Esophagus muscularis mucosa (tissue), 4 donors: ENCODE results near the gene VWA7. TPM values are rescaled to one million over a fixed set of nuclear protein-coding genes. Genes with fewer than 3 reads are reported as not detected.

Source experiments
- DNase-seq: peaks from one replicate; pipeline ENCODE4 v3.0.0-alpha.2; 2017; ENCODE audit errors: extremely low spot score
- H3K27ac ChIP-seq, 4 donors: fragments of 200-600 bp; sonication (generic); replicated peaks in 1 of 4; 1 replicate in 3 of 4; 2 replicates in 1 of 4; pipeline ENCODE4 v1.5.1; 2016 to 2019; ENCODE audit warnings: mild to moderate bottlenecking in 1 of 4
- H3K27me3 ChIP-seq, 4 donors: fragments of 200-600 bp; sonication (generic); one replicate each; pipeline versions ENCODE4 v1.5.1 to v1.6.0; 2016 to 2019
- H3K36me3 ChIP-seq, 4 donors: fragments of 200-600 bp; sonication (generic); one replicate each; pipeline ENCODE4 v1.5.1; 2016 to 2019
- H3K4me1 ChIP-seq, 4 donors: fragments of 200-600 bp; sonication (generic); one replicate each; pipeline ENCODE4 v1.5.1; 2016 to 2019
- H3K4me3 ChIP-seq, 4 donors: fragments of 200-600 bp; sonication (generic); 1 replicate in 2 of 4; 2 replicates in 2 of 4; pipeline ENCODE4 v1.5.1; 2016 to 2019; ENCODE audit warnings: mild to moderate bottlenecking in 4 of 4, moderate library complexity in 1 of 4
- H3K9me3 ChIP-seq, 4 donors: fragments of 200-600 bp; sonication (generic); 1 replicate in 3 of 4; 2 replicates in 1 of 4; pipeline ENCODE4 v1.5.1; 2016 to 2019
- EP300 ChIP-seq: sonication (generic); formaldehyde crosslinking; IDR thresholded peaks from one replicate; pipeline ENCODE4 v1.6.1; 2017; ENCODE audit warnings: antibody characterized with exemption
- POLR2A ChIP-seq: fragments of 450-650 bp; IDR thresholded peaks from one replicate; pipeline ENCODE4 v1.6.1; 2017; ENCODE audit warnings: antibody characterized with exemption, moderate library complexity, mild to moderate bottlenecking, low read depth
- POLR2AphosphoS5 ChIP-seq, 2 donors: sonication (generic); formaldehyde crosslinking; IDR thresholded peaks; one replicate each; pipeline ENCODE4 v1.6.1; 2017; ENCODE audit warnings: antibody characterized with exemption in 2 of 2
- WGBS: methylation state at CpG from one replicate; pipeline ENCODE4 v1.1.5; 2018; 5-methylcytosine and 5-hydroxymethylcytosine counted together
- intact Hi-C: fragments of 100-400 bp; cut with DNase I; formaldehyde crosslinking; loops from one replicate; pipeline ENCODE4 v1.15.1; 2023
- total RNA-seq, 4 donors: library from RNA; depleted of rRNA; stranded (reverse); fragments of >200 nt; gene quantifications; one replicate each; pipeline versions ENCODE4 v1.1.0 to v1.2.1, GENCODE V29; 2016
- TF ChIP-seq, protein P1 (sequence below), 3 experiments: fragments of 200-600 bp in 2 of 3; fragments of 450-650 bp in 1 of 3; sonication (generic) in 2 of 3; IDR thresholded peaks; one replicate each; pipeline ENCODE4 v1.5.1; 2017 to 2019; ENCODE audit warnings: antibody characterized with exemption in 3 of 3, mild to moderate bottlenecking in 2 of 3, moderate library complexity in 1 of 3

The VWA7 gene
- total RNA-seq, 4 donors from 2014 or later: 0.40 to 0.50 (median 0.45) TPM; not detected in 1

DNA sequence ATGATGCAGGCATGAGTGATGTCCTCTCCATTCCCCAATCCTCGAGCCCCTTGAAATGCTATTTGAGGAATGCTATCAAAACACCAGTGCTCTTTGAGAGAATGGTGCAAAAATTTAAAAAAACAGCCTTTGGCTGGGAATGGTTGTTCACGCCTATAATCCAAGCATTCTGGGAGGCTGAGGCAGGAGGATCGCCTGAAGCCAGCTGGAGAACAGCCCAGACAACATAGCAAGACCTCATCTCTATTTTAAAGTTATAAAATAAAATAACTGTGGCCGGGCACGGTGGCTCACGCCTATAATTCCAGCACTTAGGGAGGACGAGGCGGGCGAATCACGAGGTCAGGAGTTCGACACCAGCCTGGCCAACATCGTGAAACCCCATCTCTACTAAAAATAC lies 22.7 kb upstream of the VWA7 start:
- intact Hi-C loops: loop anchor here (5.0 kb wide), 1 partner anchor 62 kb away; the partner anchor contains the start of gene CLIC1
- H3K9me3 ChIP-seq: no peaks in the 10 kb centered on the region
- no peak overlapping the region for H3K4me3 ChIP-seq
- no peaks in the 10 kb centered on the region for H3K27me3 ChIP-seq
- TF ChIP-seq POLR2A (no peak), POLR2AphosphoS5 (IDR thresholded peaks at IDR 0.05) (no peak), EP300 (no peak)
- TF ChIP-seq, protein P1, sequence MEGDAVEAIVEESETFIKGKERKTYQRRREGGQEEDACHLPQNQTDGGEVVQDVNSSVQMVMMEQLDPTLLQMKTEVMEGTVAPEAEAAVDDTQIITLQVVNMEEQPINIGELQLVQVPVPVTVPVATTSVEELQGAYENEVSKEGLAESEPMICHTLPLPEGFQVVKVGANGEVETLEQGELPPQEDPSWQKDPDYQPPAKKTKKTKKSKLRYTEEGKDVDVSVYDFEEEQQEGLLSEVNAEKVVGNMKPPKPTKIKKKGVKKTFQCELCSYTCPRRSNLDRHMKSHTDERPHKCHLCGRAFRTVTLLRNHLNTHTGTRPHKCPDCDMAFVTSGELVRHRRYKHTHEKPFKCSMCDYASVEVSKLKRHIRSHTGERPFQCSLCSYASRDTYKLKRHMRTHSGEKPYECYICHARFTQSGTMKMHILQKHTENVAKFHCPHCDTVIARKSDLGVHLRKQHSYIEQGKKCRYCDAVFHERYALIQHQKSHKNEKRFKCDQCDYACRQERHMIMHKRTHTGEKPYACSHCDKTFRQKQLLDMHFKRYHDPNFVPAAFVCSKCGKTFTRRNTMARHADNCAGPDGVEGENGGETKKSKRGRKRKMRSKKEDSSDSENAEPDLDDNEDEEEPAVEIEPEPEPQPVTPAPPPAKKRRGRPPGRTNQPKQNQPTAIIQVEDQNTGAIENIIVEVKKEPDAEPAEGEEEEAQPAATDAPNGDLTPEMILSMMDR (IDR thresholded peaks at IDR 0.05): no peak
- no peak overlapping the region for H3K27ac ChIP-seq
- DNase-seq: no peak
- peaks cover 6 to 16% (median 12%) of the 10 kb centered on the region in 4 donors for H3K4me1 ChIP-seq
- WGBS: 72% methylated on average over 12 of the region's 12 CpGs
- H3K36me3 ChIP-seq: peaks cover 4 to 40% (median 21%) of the 10 kb centered on the region in 4 donors

DNA sequence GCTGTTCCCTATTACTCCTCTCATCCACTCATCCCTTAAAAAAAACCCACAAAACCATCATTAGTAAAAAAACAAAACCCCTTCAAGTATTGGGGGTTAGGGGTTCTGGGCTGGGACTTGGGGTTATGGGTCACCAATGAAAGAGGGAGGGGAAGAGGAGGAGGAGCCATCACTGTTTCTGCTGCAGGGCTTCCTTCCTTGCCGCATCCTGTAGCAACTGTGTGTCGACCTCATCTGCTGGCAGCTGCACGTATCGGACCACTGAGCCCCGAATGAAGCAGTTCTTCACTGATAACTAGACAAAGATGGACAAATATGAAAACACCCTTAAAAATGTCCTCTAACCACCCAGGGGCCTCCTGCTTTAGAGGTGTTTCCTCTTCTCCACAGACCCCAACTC lies 20.5 kb upstream of the VWA7 start:
- WGBS: 73% methylated on average over 5 of the region's 5 CpGs
- H3K36me3 ChIP-seq: peaks cover 4 to 30% (median 22%) of the 10 kb centered on the region in 4 donors
- no peaks in the 10 kb centered on the region for H3K27me3 ChIP-seq
- TF ChIP-seq EP300 (no peak), POLR2A (no peak), POLR2AphosphoS5 (IDR thresholded peaks at IDR 0.05) (no peak)
- TF ChIP-seq, protein P1 (IDR thresholded peaks at IDR 0.05): no peak
- peak overlapping the region in 2 of 4 donors; percentile 92 to 99 for H3K27ac ChIP-seq
- no peak for DNase-seq
- intact Hi-C loops: loop anchor here (5.0 kb wide), 1 partner anchor 60 kb away; the partner anchor contains the start of gene CLIC1
- no peaks in the 10 kb centered on the region for H3K9me3 ChIP-seq
- peaks cover 13 to 31% (median 22%) of the 10 kb centered on the region in 4 donors for H3K4me1 ChIP-seq
- no peak overlapping the region for H3K4me3 ChIP-seq

GRCh38 chr6:31796993-31797385 lies 19.9 kb upstream of the VWA7 start:
- H3K9me3 ChIP-seq: no peaks in the 10 kb centered on the region
- no peaks in the 10 kb centered on the region for H3K27me3 ChIP-seq
- peak overlapping the region; percentile 92 to 99 (median 95) for H3K27ac ChIP-seq
- peaks cover 13 to 31% (median 22%) of the 10 kb centered on the region in 4 donors for H3K4me1 ChIP-seq
- DNase-seq: no peak
- intact Hi-C loops: loop anchor here (5.0 kb wide), 1 partner anchor 60 kb away; the partner anchor contains the start of gene CLIC1
- peaks cover 1 to 30% (median 22%) of the 10 kb centered on the region in 4 donors for H3K36me3 ChIP-seq
- TF ChIP-seq POLR2A: no peak
- no peak for TF ChIP-seq EP300
- no peak for TF ChIP-seq POLR2AphosphoS5 (IDR thresholded peaks at IDR 0.05)
- TF ChIP-seq, protein P1 (IDR thresholded peaks at IDR 0.05): no peak
- 72% methylated on average over 2 of the region's 2 CpGs for WGBS
- no peak overlapping the region for H3K4me3 ChIP-seq

GRCh38 chr6:31795616-31796298 lies 18.6 kb upstream of the VWA7 start, which contains the start of gene VARS1:
Gene VARS1 (minus strand): TSS chr6:31795752. CDS start chr6:31795217, 535 bp downstream.
- TF ChIP-seq POLR2A: no peak
- TF ChIP-seq POLR2AphosphoS5 (IDR thresholded peaks at IDR 0.05): peak; percentile 72 to 84
- TF ChIP-seq EP300: no peak
- TF ChIP-seq, protein P1 (IDR thresholded peaks at IDR 0.05): peak; percentile 81 to 93 (median 87)
- Histone ChIP-seq H3K4me3 (peak within 1 kb of the TSS; percentile 92 to 93 (median 93)), H3K27me3 (no peaks in the 10 kb centered on the region), H3K4me1 (peaks cover 13 to 34% (median 29%) of the 10 kb centered on the region in 4 donors), H3K27ac (peak within 1 kb of the TSS; percentile 92 to 99 (median 95)), H3K9me3 (no peaks in the 10 kb centered on the region), H3K36me3 (peaks cover 5 to 34% (median 22%) of the 10 kb centered on the region in 4 donors)
- 0% methylated on average over 4 of the region's 75 CpGs for WGBS
- intact Hi-C loops: loop anchor here (5.0 kb wide), 1 partner anchor 58 kb away; the partner anchor contains the start of gene CLIC1
- peak; percentile 95 for DNase-seq
